HL-60 (cell line): ENCODE results near the gene MYL10.

Source experiments
- GABPA ChIP-seq: IDR thresholded peaks from 2 replicates; pipeline ENCODE4 v1.6.1; 2012; ENCODE audit warnings: low read depth
- POLR2AphosphoS5 ChIP-seq: IDR thresholded peaks from 2 replicates; pipeline ENCODE4 v1.6.1; 2012; ENCODE audit warnings: low read depth
- SPI1 ChIP-seq: IDR thresholded peaks from 2 replicates; pipeline ENCODE4 v1.6.1; 2012; ENCODE audit warnings: low read depth, mild to moderate bottlenecking, borderline replicate concordance
- TF ChIP-seq, protein P1 (sequence below): IDR thresholded peaks from one replicate; pipeline ENCODE4 v1.5.1; 2011; ENCODE audit warnings: low read length, control low read depth, inconsistent platforms; ENCODE audit not compliant: insufficient read depth
- TF ChIP-seq, protein P2 (sequence below): IDR thresholded peaks from 2 replicates; pipeline ENCODE4 v1.6.1; 2012; ENCODE audit warnings: low read depth; ENCODE audit not compliant: insufficient replicate concordance

- TF ChIP-seq, protein P1, sequence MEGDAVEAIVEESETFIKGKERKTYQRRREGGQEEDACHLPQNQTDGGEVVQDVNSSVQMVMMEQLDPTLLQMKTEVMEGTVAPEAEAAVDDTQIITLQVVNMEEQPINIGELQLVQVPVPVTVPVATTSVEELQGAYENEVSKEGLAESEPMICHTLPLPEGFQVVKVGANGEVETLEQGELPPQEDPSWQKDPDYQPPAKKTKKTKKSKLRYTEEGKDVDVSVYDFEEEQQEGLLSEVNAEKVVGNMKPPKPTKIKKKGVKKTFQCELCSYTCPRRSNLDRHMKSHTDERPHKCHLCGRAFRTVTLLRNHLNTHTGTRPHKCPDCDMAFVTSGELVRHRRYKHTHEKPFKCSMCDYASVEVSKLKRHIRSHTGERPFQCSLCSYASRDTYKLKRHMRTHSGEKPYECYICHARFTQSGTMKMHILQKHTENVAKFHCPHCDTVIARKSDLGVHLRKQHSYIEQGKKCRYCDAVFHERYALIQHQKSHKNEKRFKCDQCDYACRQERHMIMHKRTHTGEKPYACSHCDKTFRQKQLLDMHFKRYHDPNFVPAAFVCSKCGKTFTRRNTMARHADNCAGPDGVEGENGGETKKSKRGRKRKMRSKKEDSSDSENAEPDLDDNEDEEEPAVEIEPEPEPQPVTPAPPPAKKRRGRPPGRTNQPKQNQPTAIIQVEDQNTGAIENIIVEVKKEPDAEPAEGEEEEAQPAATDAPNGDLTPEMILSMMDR = no peak
- TF ChIP-seq GABPA = no peak
- TF ChIP-seq, protein P2, sequence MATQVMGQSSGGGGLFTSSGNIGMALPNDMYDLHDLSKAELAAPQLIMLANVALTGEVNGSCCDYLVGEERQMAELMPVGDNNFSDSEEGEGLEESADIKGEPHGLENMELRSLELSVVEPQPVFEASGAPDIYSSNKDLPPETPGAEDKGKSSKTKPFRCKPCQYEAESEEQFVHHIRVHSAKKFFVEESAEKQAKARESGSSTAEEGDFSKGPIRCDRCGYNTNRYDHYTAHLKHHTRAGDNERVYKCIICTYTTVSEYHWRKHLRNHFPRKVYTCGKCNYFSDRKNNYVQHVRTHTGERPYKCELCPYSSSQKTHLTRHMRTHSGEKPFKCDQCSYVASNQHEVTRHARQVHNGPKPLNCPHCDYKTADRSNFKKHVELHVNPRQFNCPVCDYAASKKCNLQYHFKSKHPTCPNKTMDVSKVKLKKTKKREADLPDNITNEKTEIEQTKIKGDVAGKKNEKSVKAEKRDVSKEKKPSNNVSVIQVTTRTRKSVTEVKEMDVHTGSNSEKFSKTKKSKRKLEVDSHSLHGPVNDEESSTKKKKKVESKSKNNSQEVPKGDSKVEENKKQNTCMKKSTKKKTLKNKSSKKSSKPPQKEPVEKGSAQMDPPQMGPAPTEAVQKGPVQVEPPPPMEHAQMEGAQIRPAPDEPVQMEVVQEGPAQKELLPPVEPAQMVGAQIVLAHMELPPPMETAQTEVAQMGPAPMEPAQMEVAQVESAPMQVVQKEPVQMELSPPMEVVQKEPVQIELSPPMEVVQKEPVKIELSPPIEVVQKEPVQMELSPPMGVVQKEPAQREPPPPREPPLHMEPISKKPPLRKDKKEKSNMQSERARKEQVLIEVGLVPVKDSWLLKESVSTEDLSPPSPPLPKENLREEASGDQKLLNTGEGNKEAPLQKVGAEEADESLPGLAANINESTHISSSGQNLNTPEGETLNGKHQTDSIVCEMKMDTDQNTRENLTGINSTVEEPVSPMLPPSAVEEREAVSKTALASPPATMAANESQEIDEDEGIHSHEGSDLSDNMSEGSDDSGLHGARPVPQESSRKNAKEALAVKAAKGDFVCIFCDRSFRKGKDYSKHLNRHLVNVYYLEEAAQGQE = no peak
- no peak for TF ChIP-seq POLR2AphosphoS5
- TF ChIP-seq SPI1 = no peak
Measured at GRCh38 chr7:101677797-101678479, 48.8 kb upstream of the MYL10 start.
